Tibial nerve (tissue), 4 donors: ENCODE data around the gene FOXE3.

ENCODE experiments used
- EP300 ChIP-seq, 2 donors: sonication (generic); formaldehyde crosslinking; IDR thresholded peaks; one replicate each; pipeline ENCODE4 v1.6.1; 2017; ENCODE audit warnings: antibody characterized with exemption in 2 of 2, mild to moderate bottlenecking in 1 of 2
- POLR2A ChIP-seq, 2 donors: fragments of 450-650 bp; IDR thresholded peaks; one replicate each; pipeline ENCODE4 v1.6.1; 2017; ENCODE audit warnings: antibody characterized with exemption in 2 of 2, mild to moderate bottlenecking in 2 of 2, moderate library complexity in 2 of 2
- TF ChIP-seq, protein P1 (sequence below), 5 experiments: fragments of 200-600 bp in 3 of 5; fragments of 450-650 bp in 2 of 5; sonication (generic) in 3 of 5; IDR thresholded peaks; one replicate each; pipeline ENCODE4 v1.5.1; 2016 to 2019; ENCODE audit warnings: antibody characterized with exemption in 5 of 5, mild to moderate bottlenecking in 3 of 5, moderate library complexity in 2 of 5

DNA sequence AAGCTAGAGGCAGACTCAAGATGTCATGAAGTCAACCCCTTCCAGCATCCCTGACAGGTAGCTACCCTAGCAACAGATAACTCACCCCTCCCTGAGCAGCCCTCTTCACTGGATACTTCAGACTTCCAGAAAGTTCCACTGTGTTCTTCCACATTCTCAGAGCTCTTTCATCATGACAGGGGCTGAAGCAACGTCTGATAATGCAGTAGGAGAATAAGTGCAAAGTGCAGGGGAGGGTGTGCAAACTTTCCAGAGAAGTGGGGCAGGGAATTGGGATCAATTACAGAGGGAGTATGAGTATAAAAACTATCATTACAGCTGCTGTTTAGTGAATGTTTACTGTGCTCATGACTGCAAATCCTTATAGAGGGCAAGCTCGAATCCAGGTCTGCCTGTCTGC is 26.4 kb upstream of the FOXE3 start:
- TF ChIP-seq, protein P1, sequence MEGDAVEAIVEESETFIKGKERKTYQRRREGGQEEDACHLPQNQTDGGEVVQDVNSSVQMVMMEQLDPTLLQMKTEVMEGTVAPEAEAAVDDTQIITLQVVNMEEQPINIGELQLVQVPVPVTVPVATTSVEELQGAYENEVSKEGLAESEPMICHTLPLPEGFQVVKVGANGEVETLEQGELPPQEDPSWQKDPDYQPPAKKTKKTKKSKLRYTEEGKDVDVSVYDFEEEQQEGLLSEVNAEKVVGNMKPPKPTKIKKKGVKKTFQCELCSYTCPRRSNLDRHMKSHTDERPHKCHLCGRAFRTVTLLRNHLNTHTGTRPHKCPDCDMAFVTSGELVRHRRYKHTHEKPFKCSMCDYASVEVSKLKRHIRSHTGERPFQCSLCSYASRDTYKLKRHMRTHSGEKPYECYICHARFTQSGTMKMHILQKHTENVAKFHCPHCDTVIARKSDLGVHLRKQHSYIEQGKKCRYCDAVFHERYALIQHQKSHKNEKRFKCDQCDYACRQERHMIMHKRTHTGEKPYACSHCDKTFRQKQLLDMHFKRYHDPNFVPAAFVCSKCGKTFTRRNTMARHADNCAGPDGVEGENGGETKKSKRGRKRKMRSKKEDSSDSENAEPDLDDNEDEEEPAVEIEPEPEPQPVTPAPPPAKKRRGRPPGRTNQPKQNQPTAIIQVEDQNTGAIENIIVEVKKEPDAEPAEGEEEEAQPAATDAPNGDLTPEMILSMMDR (IDR thresholded peaks at IDR 0.05) = no peak
- TF ChIP-seq EP300 (IDR thresholded peaks at IDR 0.05) (no peak), POLR2A (IDR thresholded peaks at IDR 0.05) (no peak)
